GM23338 (cell line): ENCODE data around the gene PPP1R7. TPM values are rescaled to one million over a fixed set of nuclear protein-coding genes. Genes with fewer than 3 reads are reported as not detected.

Experiments used
- ATAC-seq: fragments of 200-7000 bp; cut with Tn5 transposase; 3 replicates; pipeline ENCODE4 v1.9.1; 2020
- DNase-seq: peaks from one replicate; pipeline ENCODE4 v3.0.0-alpha.2; 2015; ENCODE audit warnings: low spot score
- H2AFZ ChIP-seq: fragments of 200-600 bp; sonication (generic); 2 replicates; pipeline ENCODE4 v1.8.0; 2016; ENCODE audit warnings: antibody characterized with exemption, mild to moderate bottlenecking, moderate library complexity
- H3F3A ChIP-seq: fragments of 200-600 bp; sonication (generic); replicated peaks from 2 replicates; pipeline ENCODE4 v1.8.0; 2017; ENCODE audit warnings: antibody characterized with exemption, mixed run types, low read depth
- H3K27ac ChIP-seq: fragments of 200-600 bp; sonication (generic); 2 replicates; pipeline ENCODE4 v1.6.1; 2016; ENCODE audit warnings: low read depth
- H3K27me3 ChIP-seq: fragments of 200-600 bp; sonication (generic); 2 replicates; pipeline ENCODE4 v1.8.0; 2016; ENCODE audit warnings: mild to moderate bottlenecking, mixed run types, moderate library complexity; ENCODE audit not compliant: insufficient read depth
- H3K36me3 ChIP-seq: fragments of 200-600 bp; sonication (generic); 2 replicates; pipeline ENCODE4 v1.8.0; 2016; ENCODE audit warnings: mild to moderate bottlenecking; ENCODE audit not compliant: insufficient read depth
- H3K4me1 ChIP-seq: fragments of 200-600 bp; sonication (generic); 2 replicates; pipeline ENCODE4 v1.8.0; 2016; ENCODE audit warnings: mild to moderate bottlenecking, moderate library complexity; ENCODE audit not compliant: insufficient read depth
- H3K4me2 ChIP-seq: fragments of 200-600 bp; sonication (generic); 2 replicates; pipeline ENCODE4 v1.7.1; 2017; ENCODE audit warnings: mixed run types
- H3K4me3 ChIP-seq: fragments of 200-600 bp; sonication (generic); 2 replicates; pipeline ENCODE4 v1.6.1; 2016; ENCODE audit warnings: mixed run types
- H3K79me2 ChIP-seq: fragments of 200-600 bp; sonication (generic); replicated peaks from 2 replicates; pipeline ENCODE4 v1.8.0; 2017; ENCODE audit warnings: mild to moderate bottlenecking; ENCODE audit not compliant: insufficient read depth
- H3K9me2 ChIP-seq: fragments of 200-600 bp; sonication (generic); 2 replicates; pipeline ENCODE4 v1.8.0; 2017; ENCODE audit not compliant: insufficient read depth
- H4K20me1 ChIP-seq: fragments of 200-600 bp; sonication (generic); replicated peaks from 2 replicates; pipeline ENCODE4 v1.8.0; 2017; ENCODE audit warnings: mild to moderate bottlenecking; ENCODE audit not compliant: insufficient read depth
- H3K27ac Mint-ChIP-seq: 2 replicates; pipeline ENCODE4 v1.8.0; 2020; ENCODE audit warnings: inconsistent platforms, mild to moderate bottlenecking, moderate library complexity, mixed read lengths
- H3K27me3 Mint-ChIP-seq: 3 replicates; pipeline ENCODE4 v1.8.0; 2022; ENCODE audit warnings: low read depth, mild to moderate bottlenecking, moderate library complexity, mixed read lengths, inconsistent platforms; ENCODE audit not compliant: insufficient read depth, poor library complexity
- H3K36me3 Mint-ChIP-seq: 3 replicates; pipeline ENCODE4 v1.8.0; 2021; ENCODE audit warnings: low read depth, mild to moderate bottlenecking, inconsistent platforms, moderate library complexity, mixed read lengths
- H3K4me1 Mint-ChIP-seq: 3 replicates; pipeline ENCODE4 v1.8.0; 2020; ENCODE audit warnings: mild to moderate bottlenecking, inconsistent platforms, mixed read lengths
- H3K4me3 Mint-ChIP-seq: 3 replicates; pipeline ENCODE4 v1.8.0; 2021; ENCODE audit warnings: moderate library complexity, mild to moderate bottlenecking, inconsistent platforms, mixed read lengths
- H3K9me3 Mint-ChIP-seq: 3 replicates; pipeline ENCODE4 v1.8.0; 2020; ENCODE audit warnings: moderate library complexity, mild to moderate bottlenecking, inconsistent platforms, mixed read lengths
- JUNB ChIP-seq: IDR thresholded peaks from one replicate; pipeline ENCODE4 v1.6.1; 2016; ENCODE audit warnings: antibody characterized with exemption; ENCODE audit not compliant: unreplicated experiment
- NANOG ChIP-seq: IDR thresholded peaks from 2 replicates; pipeline ENCODE4 v1.6.1; 2016; ENCODE audit warnings: antibody characterized with exemption, borderline replicate concordance
- POLR2AphosphoS5 ChIP-seq: IDR thresholded peaks from 2 replicates; pipeline ENCODE4 v1.6.1; 2016; ENCODE audit warnings: antibody characterized with exemption, low read depth
- ZNF114 ChIP-seq: fragments of 250-450 bp; sonication (Bioruptor Pico); IDR thresholded peaks from 2 replicates; pipeline ENCODE4 v1.5.0; 2020; ENCODE audit warnings: mild to moderate bottlenecking, moderate library complexity
- polyA plus RNA-seq: library from polyadenylated mRNA; unstranded; fragments of >200 nt; fragmentation: Nextera tagmentation; extraction: Ambion mirVana; gene quantifications from 2 replicates; pipeline ENCODE4 v1.2.1, GENCODE V29; 2016
- total RNA-seq: library from RNA; depleted of rRNA; stranded (reverse); fragments of >200 nt; shearing (Covaris generic); gene quantifications from 2 replicates; pipeline ENCODE4 v1.2.3, GENCODE V29; 2014
- TF ChIP-seq, protein P1 (sequence below), 2 experiments: fragments of 200-600 bp in 1 of 2; sonication (generic) in 1 of 2; conservative IDR thresholded peaks; 2 replicates each; pipeline versions ENCODE4 v1.5.1 to v1.6.1; 2016 to 2017; ENCODE audit warnings: antibody characterized with exemption in 2 of 2, low read depth in 2 of 2, mild to moderate bottlenecking in 2 of 2, moderate library complexity in 1 of 2
- TF ChIP-seq, protein P2 (sequence below): IDR thresholded peaks from one replicate; pipeline ENCODE4 v1.6.1; 2018; ENCODE audit warnings: antibody characterized with exemption; ENCODE audit not compliant: unreplicated experiment
- TF ChIP-seq, protein P3 (sequence below): IDR thresholded peaks from 2 replicates; pipeline ENCODE4 v1.6.1; 2016; ENCODE audit warnings: antibody characterized with exemption

PPP1R7 gene
- total and polyA plus RNA-seq, 2 experiments from 2014 or later: 48.2 to 94.3 TPM

DNA sequence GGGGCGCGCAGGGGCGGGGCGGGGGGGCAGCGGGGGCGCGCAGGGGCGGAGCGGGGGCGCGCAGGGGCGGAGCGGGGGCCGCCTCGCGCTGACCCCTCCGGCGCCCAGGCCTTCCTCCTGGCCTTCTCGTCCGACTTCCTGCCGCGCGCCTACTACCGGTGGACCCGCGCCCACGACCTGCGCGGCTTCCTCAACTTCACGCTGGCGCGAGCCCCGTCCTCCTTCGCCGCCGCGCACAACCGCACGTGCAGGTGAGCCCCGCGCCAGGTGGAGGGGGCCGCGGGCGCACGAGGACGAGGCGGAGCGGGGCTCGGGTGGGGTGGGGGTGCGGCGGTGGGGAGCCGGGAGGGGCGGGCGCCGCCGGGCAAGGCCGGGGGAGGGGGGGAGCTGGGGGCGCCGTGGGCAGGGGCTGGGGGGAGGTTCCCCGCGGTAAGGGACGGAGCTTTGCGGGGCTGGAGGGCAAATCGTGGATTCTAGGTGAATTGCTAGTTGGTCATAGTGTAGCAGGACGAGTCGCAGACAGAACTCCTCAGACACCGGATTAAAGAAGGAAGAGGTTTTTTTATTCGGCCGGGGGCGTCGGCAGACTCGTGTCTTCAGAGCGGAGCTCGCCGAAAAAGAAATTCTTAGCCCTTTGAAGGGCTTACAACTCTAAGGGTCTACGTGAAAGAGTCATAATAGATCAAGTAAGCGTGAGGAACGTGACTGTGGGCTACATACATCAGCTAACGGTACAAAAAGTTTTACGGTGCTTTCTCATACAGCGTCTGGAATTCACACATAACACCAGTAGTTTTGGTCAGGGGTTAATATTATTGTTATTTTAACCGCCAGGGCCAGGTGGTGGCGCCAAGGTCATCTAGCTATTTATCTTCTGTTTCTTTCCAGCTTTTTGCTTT lies 68.1 kb downstream of the PPP1R7 start:
- Histone ChIP-seq H3K4me3 (peak overlapping the region; percentile 58), H3K79me2 (peaks cover 23% of the 10 kb centered on the region), H4K20me1 (peaks cover 4% of the 10 kb centered on the region; the same call in 1 of the 2 replicates), H3K27ac (no peak overlapping the region), H2AFZ (peak overlapping the region; percentile 49; the same call in 1 of the 2 replicates), H3K36me3 (no peaks in the 10 kb centered on the region), H3K4me2 (peak overlapping the region; percentile 77), H3K9me2 (no peaks in the 10 kb centered on the region), H3K27me3 (no peaks in the 10 kb centered on the region), H3F3A (peaks cover 5% of the 10 kb centered on the region; the same call in 1 of the 2 replicates), H3K4me1 (peaks cover 19% of the 10 kb centered on the region)
- ATAC-seq (peak; percentile 21), DNase-seq (peak; percentile 84)
- Mint-ChIP-seq H3K4me1 (peaks cover 29% of the 10 kb centered on the region), H3K36me3 (peaks cover 3% of the 10 kb centered on the region; the same call in 2 of the 3 replicates), H3K4me3 (peak overlapping the region; percentile 92), H3K27ac (peak overlapping the region; percentile 80), H3K27me3 (peaks cover 14% of the 10 kb centered on the region), H3K9me3 (no peaks in the 10 kb centered on the region; the same call in 2 of the 3 replicates)
- TF ChIP-seq, protein P1, sequence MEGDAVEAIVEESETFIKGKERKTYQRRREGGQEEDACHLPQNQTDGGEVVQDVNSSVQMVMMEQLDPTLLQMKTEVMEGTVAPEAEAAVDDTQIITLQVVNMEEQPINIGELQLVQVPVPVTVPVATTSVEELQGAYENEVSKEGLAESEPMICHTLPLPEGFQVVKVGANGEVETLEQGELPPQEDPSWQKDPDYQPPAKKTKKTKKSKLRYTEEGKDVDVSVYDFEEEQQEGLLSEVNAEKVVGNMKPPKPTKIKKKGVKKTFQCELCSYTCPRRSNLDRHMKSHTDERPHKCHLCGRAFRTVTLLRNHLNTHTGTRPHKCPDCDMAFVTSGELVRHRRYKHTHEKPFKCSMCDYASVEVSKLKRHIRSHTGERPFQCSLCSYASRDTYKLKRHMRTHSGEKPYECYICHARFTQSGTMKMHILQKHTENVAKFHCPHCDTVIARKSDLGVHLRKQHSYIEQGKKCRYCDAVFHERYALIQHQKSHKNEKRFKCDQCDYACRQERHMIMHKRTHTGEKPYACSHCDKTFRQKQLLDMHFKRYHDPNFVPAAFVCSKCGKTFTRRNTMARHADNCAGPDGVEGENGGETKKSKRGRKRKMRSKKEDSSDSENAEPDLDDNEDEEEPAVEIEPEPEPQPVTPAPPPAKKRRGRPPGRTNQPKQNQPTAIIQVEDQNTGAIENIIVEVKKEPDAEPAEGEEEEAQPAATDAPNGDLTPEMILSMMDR (conservative IDR thresholded peaks at IDR 0.05; ENCODE audit: low read depth in 2 of 2): peak; percentile 29 to 45
- TF ChIP-seq NANOG (no peak), ZNF114 (CRISPR knock-in tag) (no peak), JUNB (no peak), POLR2AphosphoS5 (peak; percentile 6; the same call in 1 of the 2 replicates)
- TF ChIP-seq, protein P2, sequence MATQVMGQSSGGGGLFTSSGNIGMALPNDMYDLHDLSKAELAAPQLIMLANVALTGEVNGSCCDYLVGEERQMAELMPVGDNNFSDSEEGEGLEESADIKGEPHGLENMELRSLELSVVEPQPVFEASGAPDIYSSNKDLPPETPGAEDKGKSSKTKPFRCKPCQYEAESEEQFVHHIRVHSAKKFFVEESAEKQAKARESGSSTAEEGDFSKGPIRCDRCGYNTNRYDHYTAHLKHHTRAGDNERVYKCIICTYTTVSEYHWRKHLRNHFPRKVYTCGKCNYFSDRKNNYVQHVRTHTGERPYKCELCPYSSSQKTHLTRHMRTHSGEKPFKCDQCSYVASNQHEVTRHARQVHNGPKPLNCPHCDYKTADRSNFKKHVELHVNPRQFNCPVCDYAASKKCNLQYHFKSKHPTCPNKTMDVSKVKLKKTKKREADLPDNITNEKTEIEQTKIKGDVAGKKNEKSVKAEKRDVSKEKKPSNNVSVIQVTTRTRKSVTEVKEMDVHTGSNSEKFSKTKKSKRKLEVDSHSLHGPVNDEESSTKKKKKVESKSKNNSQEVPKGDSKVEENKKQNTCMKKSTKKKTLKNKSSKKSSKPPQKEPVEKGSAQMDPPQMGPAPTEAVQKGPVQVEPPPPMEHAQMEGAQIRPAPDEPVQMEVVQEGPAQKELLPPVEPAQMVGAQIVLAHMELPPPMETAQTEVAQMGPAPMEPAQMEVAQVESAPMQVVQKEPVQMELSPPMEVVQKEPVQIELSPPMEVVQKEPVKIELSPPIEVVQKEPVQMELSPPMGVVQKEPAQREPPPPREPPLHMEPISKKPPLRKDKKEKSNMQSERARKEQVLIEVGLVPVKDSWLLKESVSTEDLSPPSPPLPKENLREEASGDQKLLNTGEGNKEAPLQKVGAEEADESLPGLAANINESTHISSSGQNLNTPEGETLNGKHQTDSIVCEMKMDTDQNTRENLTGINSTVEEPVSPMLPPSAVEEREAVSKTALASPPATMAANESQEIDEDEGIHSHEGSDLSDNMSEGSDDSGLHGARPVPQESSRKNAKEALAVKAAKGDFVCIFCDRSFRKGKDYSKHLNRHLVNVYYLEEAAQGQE: no peak
- TF ChIP-seq, protein P3, sequence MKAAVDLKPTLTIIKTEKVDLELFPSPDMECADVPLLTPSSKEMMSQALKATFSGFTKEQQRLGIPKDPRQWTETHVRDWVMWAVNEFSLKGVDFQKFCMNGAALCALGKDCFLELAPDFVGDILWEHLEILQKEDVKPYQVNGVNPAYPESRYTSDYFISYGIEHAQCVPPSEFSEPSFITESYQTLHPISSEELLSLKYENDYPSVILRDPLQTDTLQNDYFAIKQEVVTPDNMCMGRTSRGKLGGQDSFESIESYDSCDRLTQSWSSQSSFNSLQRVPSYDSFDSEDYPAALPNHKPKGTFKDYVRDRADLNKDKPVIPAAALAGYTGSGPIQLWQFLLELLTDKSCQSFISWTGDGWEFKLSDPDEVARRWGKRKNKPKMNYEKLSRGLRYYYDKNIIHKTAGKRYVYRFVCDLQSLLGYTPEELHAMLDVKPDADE: no peak
